C4-2B (cell line): ENCODE results near the gene LCE6A.

Experiments
- ZFX ChIP-seq: fragments of 450-650 bp; IDR thresholded peaks from 2 replicates; pipeline ENCODE4 v1.6.1; 2017
- TF ChIP-seq, protein P1 (sequence below): fragments of 450-650 bp; conservative IDR thresholded peaks from 2 replicates; pipeline ENCODE4 v1.5.1; 2017; ENCODE audit warnings: mild to moderate bottlenecking

DNA sequence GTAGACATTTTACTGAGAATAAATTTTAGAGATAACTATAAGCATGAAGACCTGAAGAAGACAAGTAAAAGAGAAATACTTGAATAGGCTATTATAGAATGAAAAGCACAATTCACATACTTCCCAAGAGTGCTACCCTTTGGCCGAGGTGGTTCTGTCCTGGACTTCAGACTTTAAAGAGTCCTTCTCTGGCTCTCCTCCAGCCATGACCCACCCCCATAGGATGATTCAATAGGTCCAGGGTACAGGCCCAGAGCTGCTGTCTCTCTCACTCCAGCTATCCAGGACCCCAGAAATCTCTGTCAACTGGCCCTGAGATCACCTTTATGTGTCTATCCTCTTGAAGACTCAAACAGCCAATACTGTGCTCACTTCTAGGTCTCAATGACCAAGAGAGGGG, 34.2 kb downstream of the LCE6A start:
- TF ChIP-seq, protein P1, sequence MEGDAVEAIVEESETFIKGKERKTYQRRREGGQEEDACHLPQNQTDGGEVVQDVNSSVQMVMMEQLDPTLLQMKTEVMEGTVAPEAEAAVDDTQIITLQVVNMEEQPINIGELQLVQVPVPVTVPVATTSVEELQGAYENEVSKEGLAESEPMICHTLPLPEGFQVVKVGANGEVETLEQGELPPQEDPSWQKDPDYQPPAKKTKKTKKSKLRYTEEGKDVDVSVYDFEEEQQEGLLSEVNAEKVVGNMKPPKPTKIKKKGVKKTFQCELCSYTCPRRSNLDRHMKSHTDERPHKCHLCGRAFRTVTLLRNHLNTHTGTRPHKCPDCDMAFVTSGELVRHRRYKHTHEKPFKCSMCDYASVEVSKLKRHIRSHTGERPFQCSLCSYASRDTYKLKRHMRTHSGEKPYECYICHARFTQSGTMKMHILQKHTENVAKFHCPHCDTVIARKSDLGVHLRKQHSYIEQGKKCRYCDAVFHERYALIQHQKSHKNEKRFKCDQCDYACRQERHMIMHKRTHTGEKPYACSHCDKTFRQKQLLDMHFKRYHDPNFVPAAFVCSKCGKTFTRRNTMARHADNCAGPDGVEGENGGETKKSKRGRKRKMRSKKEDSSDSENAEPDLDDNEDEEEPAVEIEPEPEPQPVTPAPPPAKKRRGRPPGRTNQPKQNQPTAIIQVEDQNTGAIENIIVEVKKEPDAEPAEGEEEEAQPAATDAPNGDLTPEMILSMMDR: no peak
- no peak for TF ChIP-seq ZFX
